ENCODE measurements around the gene NOTCH2NLA.
"Not testable (repeated sequence)": the region's sequence is repeated elsewhere in the genome, so short reads cannot be mapped to it uniquely, and the experiment has no call there.

- not testable (repeated sequence) for TF ChIP-seq CTCF (IDR thresholded peaks at IDR 0.05); EZH2 (IDR thresholded peaks at IDR 0.05; ENCODE audit: borderline replicate concordance, insufficient read depth, low read depth, low read length, poor library complexity, severe bottlenecking)
These were observed 61.1 kb downstream of the NOTCH2NLA start for GRCh38 chr1:146167740-146168139.

Data from B cell (primary cell).